ENCODE measurements around the gene PTPRN2. TPM values are rescaled to one million over a fixed set of nuclear protein-coding genes. Genes with fewer than 3 reads are reported as not detected.

PTPRN2 gene
- polyA plus RNA-seq, 4 donors, result 1.6 to 11.7 (median 4.0) TPM

- DNase-seq (no peak), FAIRE-seq (no peak)
- peaks cover 0 to 4% of the 10 kb centered on the region in 2 donors for H3K9me3 ChIP-seq (ENCODE audit: control insufficient read depth in 2 of 2, insufficient read depth in 1 of 2, low read depth in 1 of 2, low read length in 1 of 2)
- WGBS, 3 donors, result 85 to 92% (median 86%) methylated on average over 21 of the region's 21 CpGs
- H3K4me1 ChIP-seq (ENCODE audit: control insufficient read depth in 3 of 3, insufficient read depth in 2 of 3, low read depth in 1 of 3, low read length in 2 of 3), result no peaks in the 10 kb centered on the region
- H3K27me3 ChIP-seq (ENCODE audit: control insufficient read depth in 3 of 3, insufficient read depth in 3 of 3, low read length in 3 of 3), result no peaks in the 10 kb centered on the region
- H3K4me3 ChIP-seq (ENCODE audit: low read depth in 1 of 3, low read length in 3 of 3), result no peak overlapping the region
- no peaks in the 10 kb centered on the region for H3K36me3 ChIP-seq (ENCODE audit: control insufficient read depth in 3 of 3, insufficient read depth in 2 of 3, low read depth in 1 of 3, low read length in 3 of 3)
- H3K27ac ChIP-seq (ENCODE audit: low read depth in 1 of 3, low read length in 2 of 3), result no peak overlapping the region
Observed at GRCh38 chr7:157719008-157719682, 868.5 kb downstream of the PTPRN2 start.

- WGBS, 3 donors, result 72 to 80% (median 76%) methylated on average over 26 to 27 of the region's 27 CpGs
- Histone ChIP-seq H3K9me3 (ENCODE audit: control insufficient read depth in 2 of 2, insufficient read depth in 1 of 2, low read depth in 1 of 2, low read length in 1 of 2) (peaks cover 0 to 4% of the 10 kb centered on the region in 2 donors), H3K4me3 (ENCODE audit: low read depth in 1 of 3, low read length in 3 of 3) (no peak overlapping the region), H3K27ac (ENCODE audit: low read depth in 1 of 3, low read length in 2 of 3) (no peak overlapping the region), H3K27me3 (ENCODE audit: control insufficient read depth in 3 of 3, insufficient read depth in 3 of 3, low read length in 3 of 3) (no peaks in the 10 kb centered on the region), H3K36me3 (ENCODE audit: control insufficient read depth in 3 of 3, insufficient read depth in 2 of 3, low read depth in 1 of 3, low read length in 3 of 3) (no peaks in the 10 kb centered on the region), H3K4me1 (ENCODE audit: control insufficient read depth in 3 of 3, insufficient read depth in 2 of 3, low read depth in 1 of 3, low read length in 2 of 3) (no peaks in the 10 kb centered on the region)
- DNase-seq (no peak), FAIRE-seq (no peak)
Observed at GRCh38 chr7:157718303-157719007, 869.2 kb downstream of the PTPRN2 start.

- FAIRE-seq (no peak), DNase-seq (no peak)
- Histone ChIP-seq H3K27me3 (ENCODE audit: control insufficient read depth in 3 of 3, insufficient read depth in 3 of 3, low read length in 3 of 3) (no peaks in the 10 kb centered on the region), H3K9me3 (ENCODE audit: control insufficient read depth in 2 of 2, insufficient read depth in 1 of 2, low read depth in 1 of 2, low read length in 1 of 2) (peaks cover 0 to 4% of the 10 kb centered on the region in 2 donors), H3K4me3 (ENCODE audit: low read depth in 1 of 3, low read length in 3 of 3) (no peak overlapping the region), H3K36me3 (ENCODE audit: control insufficient read depth in 3 of 3, insufficient read depth in 2 of 3, low read depth in 1 of 3, low read length in 3 of 3) (no peaks in the 10 kb centered on the region), H3K27ac (ENCODE audit: low read depth in 1 of 3, low read length in 2 of 3) (no peak overlapping the region), H3K4me1 (ENCODE audit: control insufficient read depth in 3 of 3, insufficient read depth in 2 of 3, low read depth in 1 of 3, low read length in 2 of 3) (no peaks in the 10 kb centered on the region)
- WGBS, 3 donors, result 88 to 94% (median 89%) methylated on average over 31 of the region's 31 CpGs
Observed at GRCh38 chr7:157717211-157718174, 870.1 kb downstream of the PTPRN2 start.

- Histone ChIP-seq H3K9me3 (ENCODE audit: control insufficient read depth in 2 of 2, insufficient read depth in 1 of 2, low read depth in 1 of 2, low read length in 1 of 2) (peaks cover 0 to 4% of the 10 kb centered on the region in 2 donors), H3K27me3 (ENCODE audit: control insufficient read depth in 3 of 3, insufficient read depth in 3 of 3, low read length in 3 of 3) (no peaks in the 10 kb centered on the region), H3K4me1 (ENCODE audit: control insufficient read depth in 3 of 3, insufficient read depth in 2 of 3, low read depth in 1 of 3, low read length in 2 of 3) (no peaks in the 10 kb centered on the region), H3K4me3 (ENCODE audit: low read depth in 1 of 3, low read length in 3 of 3) (no peak overlapping the region), H3K27ac (ENCODE audit: low read depth in 1 of 3, low read length in 2 of 3) (no peak overlapping the region), H3K36me3 (ENCODE audit: control insufficient read depth in 3 of 3, insufficient read depth in 2 of 3, low read depth in 1 of 3, low read length in 3 of 3) (no peaks in the 10 kb centered on the region)
- DNase-seq, result no peak
- FAIRE-seq, result no peak
- 64 to 78% (median 76%) methylated on average over 8 of the region's 8 CpGs for whole genome bisulfite sequencing, 3 donors
Observed at GRCh38 chr7:157715938-157716280, 871.7 kb downstream of the PTPRN2 start.

- Histone ChIP-seq H3K27me3 (ENCODE audit: control insufficient read depth in 3 of 3, insufficient read depth in 3 of 3, low read length in 3 of 3) (no peaks in the 10 kb centered on the region), H3K27ac (ENCODE audit: low read depth in 1 of 3, low read length in 2 of 3) (no peak overlapping the region), H3K4me1 (ENCODE audit: control insufficient read depth in 3 of 3, insufficient read depth in 2 of 3, low read depth in 1 of 3, low read length in 2 of 3) (no peaks in the 10 kb centered on the region), H3K36me3 (ENCODE audit: control insufficient read depth in 3 of 3, insufficient read depth in 2 of 3, low read depth in 1 of 3, low read length in 3 of 3) (no peaks in the 10 kb centered on the region), H3K9me3 (ENCODE audit: control insufficient read depth in 2 of 2, insufficient read depth in 1 of 2, low read depth in 1 of 2, low read length in 1 of 2) (peaks cover 0 to 4% of the 10 kb centered on the region in 2 donors), H3K4me3 (ENCODE audit: low read depth in 1 of 3, low read length in 3 of 3) (no peak overlapping the region)
- DNase-seq, result no peak
- 81 to 89% (median 83%) methylated on average over 25 of the region's 25 CpGs for WGBS, 3 donors
- no peak for FAIRE-seq
Observed at GRCh38 chr7:157715071-157715937, 872.3 kb downstream of the PTPRN2 start.

- no peaks in the 10 kb centered on the region for H3K27me3 ChIP-seq (ENCODE audit: control insufficient read depth in 3 of 3, insufficient read depth in 3 of 3, low read length in 3 of 3)
- H3K27ac ChIP-seq (ENCODE audit: low read depth in 1 of 3, low read length in 2 of 3), result no peak overlapping the region
- FAIRE-seq (no peak), DNase-seq (no peak)
- H3K9me3 ChIP-seq (ENCODE audit: control insufficient read depth in 2 of 2, insufficient read depth in 1 of 2, low read depth in 1 of 2, low read length in 1 of 2), result peaks cover 0 to 4% of the 10 kb centered on the region in 2 donors
- H3K4me1 ChIP-seq (ENCODE audit: control insufficient read depth in 3 of 3, insufficient read depth in 2 of 3, low read depth in 1 of 3, low read length in 2 of 3), result no peaks in the 10 kb centered on the region
- WGBS, 3 donors, result 88 to 89% (median 89%) methylated on average over 29 of the region's 29 CpGs
- H3K4me3 ChIP-seq (ENCODE audit: low read depth in 1 of 3, low read length in 3 of 3), result no peak overlapping the region
- no peaks in the 10 kb centered on the region for H3K36me3 ChIP-seq (ENCODE audit: control insufficient read depth in 3 of 3, insufficient read depth in 2 of 3, low read depth in 1 of 3, low read length in 3 of 3)
Observed at GRCh38 chr7:157714166-157715070, 873.2 kb downstream of the PTPRN2 start.

- 86 to 92% (median 89%) methylated on average over 16 of the region's 16 CpGs for WGBS, 3 donors
- FAIRE-seq, result no peak
Observed at GRCh38 chr7:157713591-157713990, 874.0 kb downstream of the PTPRN2 start.

More at GRCh38 chr7:157713591-157713990, 874.0 kb downstream of the PTPRN2 start:
- Histone ChIP-seq H3K27me3 (ENCODE audit: control insufficient read depth in 3 of 3, insufficient read depth in 3 of 3, low read length in 3 of 3) (no peaks in the 10 kb centered on the region), H3K36me3 (ENCODE audit: control insufficient read depth in 3 of 3, insufficient read depth in 2 of 3, low read depth in 1 of 3, low read length in 3 of 3) (no peaks in the 10 kb centered on the region), H3K27ac (ENCODE audit: low read depth in 1 of 3, low read length in 2 of 3) (no peak overlapping the region), H3K9me3 (ENCODE audit: control insufficient read depth in 2 of 2, insufficient read depth in 1 of 2, low read depth in 1 of 2, low read length in 1 of 2) (peaks cover 0 to 4% of the 10 kb centered on the region in 2 donors), H3K4me3 (ENCODE audit: low read depth in 1 of 3, low read length in 3 of 3) (no peak overlapping the region), H3K4me1 (ENCODE audit: control insufficient read depth in 3 of 3, insufficient read depth in 2 of 3, low read depth in 1 of 3, low read length in 2 of 3) (no peaks in the 10 kb centered on the region)
- DNase-seq, result no peak
